Measurements from ENCODE around the gene TSTD1.

- TF ChIP-seq EZH2phosphoT487 (IDR thresholded peaks at IDR 0.05; ENCODE audit: unreplicated experiment) (no peak), CTCF (conservative IDR thresholded peaks at IDR 0.05; ENCODE audit: low read depth in 2 of 2) (no peak), EZH2 (IDR thresholded peaks at IDR 0.05; ENCODE audit: low read depth, unreplicated experiment) (no peak), ZNF331 (CRISPR knock-in tag; IDR thresholded peaks at IDR 0.05; ENCODE audit: low read depth) (no peak), REST (IDR thresholded peaks at IDR 0.05; ENCODE audit: unreplicated experiment) (no peak)
Measured at GRCh38 chr1:161084597-161084988, 45.8 kb upstream of the TSTD1 start.
